GDM1 (cell line): ENCODE data around the gene SOST.
"Not testable (repeated sequence)": the region's sequence is repeated elsewhere in the genome, so short reads cannot be mapped to it uniquely, and the experiment has no call there.

Experiments
- DNase-seq: peaks from one replicate; lab custom pipeline; 2025; lab: John Stamatoyannopoulos, UW

Gene SOST

GRCh38 chr17:43758497-43759174, at the start of gene SOST:
TSS of gene SOST (minus strand) at chr17:43758791. CDS start at chr17:43758741, 50 bp downstream.
- DNase-seq: no peak

GRCh38 chr17:43808076-43808475, 49.5 kb upstream of the SOST start:
- no peak for DNase-seq

GRCh38 chr17:43805117-43805516, 46.5 kb upstream of the SOST start:
- DNase-seq: no peak

- no peak for DNase-seq
These were observed 45.2 kb upstream of the SOST start for GRCh38 chr17:43803758-43804157.

- no peak for DNase-seq
These were observed 43.3 kb upstream of the SOST start for GRCh38 chr17:43801844-43802243.

GRCh38 chr17:43800736-43801135, 42.1 kb upstream of the SOST start:
- no peak for DNase-seq

- DNase-seq: no peak
These were observed 40.5 kb upstream of the SOST start for GRCh38 chr17:43799047-43799446.

GRCh38 chr17:43798024-43798423, 39.4 kb upstream of the SOST start:
- DNase-seq: not testable (repeated sequence)

GRCh38 chr17:43792668-43793067, 34.1 kb upstream of the SOST start:
- DNase-seq: not testable (repeated sequence)

GRCh38 chr17:43791589-43791988, 33.0 kb upstream of the SOST start:
- no peak for DNase-seq

GRCh38 chr17:43790311-43790940, 31.8 kb upstream of the SOST start:
- peak; percentile 36 for DNase-seq

- no peak for DNase-seq
These were observed 30.9 kb upstream of the SOST start for GRCh38 chr17:43789482-43789881.

GRCh38 chr17:43788540-43788939, 29.9 kb upstream of the SOST start:
- no peak for DNase-seq

- DNase-seq: no peak
These were observed 29.1 kb upstream of the SOST start for GRCh38 chr17:43787728-43788127.

- DNase-seq: no peak
These were observed 26.1 kb upstream of the SOST start for GRCh38 chr17:43784628-43785101.

- no peak for DNase-seq
These were observed 25.5 kb upstream of the SOST start for GRCh38 chr17:43784068-43784467.

- no peak for DNase-seq
These were observed 24.5 kb upstream of the SOST start for GRCh38 chr17:43782913-43783680.

GRCh38 chr17:43780135-43780534, 21.5 kb upstream of the SOST start, which contains the start of gene CFAP97D1:
TSS of gene CFAP97D1 (plus strand) at chr17:43780435. CDS start at chr17:43780463, 28 bp downstream.
- DNase-seq: no peak

- DNase-seq: peak; percentile 82
These were observed 20.8 kb upstream of the SOST start for GRCh38 chr17:43779145-43780125.

GRCh38 chr17:43778337-43779144, 19.9 kb upstream of the SOST start, which contains the start of gene DUSP3:
TSS of gene DUSP3 (minus strand) at chr17:43778977. CDS start at chr17:43778924, 53 bp downstream.
- peak; percentile 66 for DNase-seq
